MM.1S (cell line): ENCODE measurements around the gene MARCHF10.

Experiments
- EZH2 ChIP-seq: fragments of 300-600 bp; sonication (generic); optimal IDR thresholded peaks from 2 replicates; pipeline ENCODE3; 2017; ENCODE audit warnings: low read depth, mild to moderate bottlenecking, antibody characterized with exemption, low read length, mixed read lengths
- TF ChIP-seq, protein P1 (sequence below): fragments of 300-600 bp; sonication (generic); IDR thresholded peaks from 2 replicates; pipeline ENCODE4 v1.5.1; 2016; ENCODE audit warnings: antibody characterized with exemption, low read length, mixed read lengths

- TF ChIP-seq, protein P1, sequence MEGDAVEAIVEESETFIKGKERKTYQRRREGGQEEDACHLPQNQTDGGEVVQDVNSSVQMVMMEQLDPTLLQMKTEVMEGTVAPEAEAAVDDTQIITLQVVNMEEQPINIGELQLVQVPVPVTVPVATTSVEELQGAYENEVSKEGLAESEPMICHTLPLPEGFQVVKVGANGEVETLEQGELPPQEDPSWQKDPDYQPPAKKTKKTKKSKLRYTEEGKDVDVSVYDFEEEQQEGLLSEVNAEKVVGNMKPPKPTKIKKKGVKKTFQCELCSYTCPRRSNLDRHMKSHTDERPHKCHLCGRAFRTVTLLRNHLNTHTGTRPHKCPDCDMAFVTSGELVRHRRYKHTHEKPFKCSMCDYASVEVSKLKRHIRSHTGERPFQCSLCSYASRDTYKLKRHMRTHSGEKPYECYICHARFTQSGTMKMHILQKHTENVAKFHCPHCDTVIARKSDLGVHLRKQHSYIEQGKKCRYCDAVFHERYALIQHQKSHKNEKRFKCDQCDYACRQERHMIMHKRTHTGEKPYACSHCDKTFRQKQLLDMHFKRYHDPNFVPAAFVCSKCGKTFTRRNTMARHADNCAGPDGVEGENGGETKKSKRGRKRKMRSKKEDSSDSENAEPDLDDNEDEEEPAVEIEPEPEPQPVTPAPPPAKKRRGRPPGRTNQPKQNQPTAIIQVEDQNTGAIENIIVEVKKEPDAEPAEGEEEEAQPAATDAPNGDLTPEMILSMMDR, result no peak
- TF ChIP-seq EZH2, result no peak
These were observed 126.8 kb downstream of the MARCHF10 start for GRCh38 chr17:62681061-62681938.
